ENCODE measurements around the gene PIEZO1. TPM values are rescaled to one million over a fixed set of nuclear protein-coding genes. Genes with fewer than 3 reads are reported as not detected.
A peak's percentile ranks its signal among the peaks of the same experiment; 100 is the strongest.

The PIEZO1 gene
- 67.7 TPM for polyA plus RNA-seq (2012; ENCODE audit: low read depth, missing spikeins)

GRCh38 chr16:88785106-88785924 lies at the start of gene PIEZO1:
TSS of gene PIEZO1 (minus strand) at chr16:88785220. CDS start at chr16:88784964, 256 bp downstream.
- TF ChIP-seq POU2F2 (IDR thresholded peaks at IDR 0.05; ENCODE audit: low read depth, low read length): no peak
- TF ChIP-seq POLR2AphosphoS5 (IDR thresholded peaks at IDR 0.05; ENCODE audit: low read depth, low read length): peak; percentile 72
- TF ChIP-seq SPI1 (IDR thresholded peaks at IDR 0.05; ENCODE audit: low read depth, low read length): no peak
- TF ChIP-seq POLR2A (IDR thresholded peaks at IDR 0.05; ENCODE audit: low read depth, low read length): peak; percentile 87
- no peak for TF ChIP-seq PAX5 (IDR thresholded peaks at IDR 0.05; ENCODE audit: insufficient read depth, low read length, severe bottlenecking)
- TF ChIP-seq TAF1 (IDR thresholded peaks at IDR 0.05; ENCODE audit: low read depth, low read length): no peak
- peak; percentile 57 for FAIRE-seq
- DNase-seq (ENCODE audit: insufficient read length, low spot score): peak; percentile 83

- TF ChIP-seq POLR2AphosphoS5 (IDR thresholded peaks at IDR 0.05; ENCODE audit: low read depth, low read length) (no peak), PAX5 (IDR thresholded peaks at IDR 0.05; ENCODE audit: insufficient read depth, low read length, severe bottlenecking) (no peak), POLR2A (IDR thresholded peaks at IDR 0.05; ENCODE audit: low read depth, low read length) (no peak), SPI1 (IDR thresholded peaks at IDR 0.05; ENCODE audit: low read depth, low read length) (no peak), POU2F2 (IDR thresholded peaks at IDR 0.05; ENCODE audit: low read depth, low read length) (no peak), TAF1 (IDR thresholded peaks at IDR 0.05; ENCODE audit: low read depth, low read length) (no peak)
- FAIRE-seq (no peak), DNase-seq (ENCODE audit: insufficient read length, low spot score) (no peak)
Measured at GRCh38 chr16:88834670-88835069, 49.6 kb upstream of the PIEZO1 start.

- FAIRE-seq: no peak
- DNase-seq (ENCODE audit: insufficient read length, low spot score): no peak
Measured at GRCh38 chr16:88833086-88833485, 48.1 kb upstream of the PIEZO1 start.

GRCh38 chr16:88831838-88832237 lies 46.8 kb upstream of the PIEZO1 start:
- TF ChIP-seq SPI1 (IDR thresholded peaks at IDR 0.05; ENCODE audit: low read depth, low read length): no peak
- no peak for TF ChIP-seq POLR2A (IDR thresholded peaks at IDR 0.05; ENCODE audit: low read depth, low read length)
- TF ChIP-seq PAX5 (IDR thresholded peaks at IDR 0.05; ENCODE audit: insufficient read depth, low read length, severe bottlenecking): no peak
- TF ChIP-seq POLR2AphosphoS5 (IDR thresholded peaks at IDR 0.05; ENCODE audit: low read depth, low read length): no peak
- TF ChIP-seq TAF1 (IDR thresholded peaks at IDR 0.05; ENCODE audit: low read depth, low read length): no peak
- no peak for TF ChIP-seq POU2F2 (IDR thresholded peaks at IDR 0.05; ENCODE audit: low read depth, low read length)
- DNase-seq (ENCODE audit: insufficient read length, low spot score) (no peak), FAIRE-seq (no peak)

More at GRCh38 chr16:88833086-88833485, 48.1 kb upstream of the PIEZO1 start:
- TF ChIP-seq POLR2A (IDR thresholded peaks at IDR 0.05; ENCODE audit: low read depth, low read length) (no peak), SPI1 (IDR thresholded peaks at IDR 0.05; ENCODE audit: low read depth, low read length) (no peak), PAX5 (IDR thresholded peaks at IDR 0.05; ENCODE audit: insufficient read depth, low read length, severe bottlenecking) (no peak), TAF1 (IDR thresholded peaks at IDR 0.05; ENCODE audit: low read depth, low read length) (no peak), POU2F2 (IDR thresholded peaks at IDR 0.05; ENCODE audit: low read depth, low read length) (no peak), POLR2AphosphoS5 (IDR thresholded peaks at IDR 0.05; ENCODE audit: low read depth, low read length) (no peak)

GRCh38 chr16:88830783-88831182 lies 45.8 kb upstream of the PIEZO1 start:
- no peak for DNase-seq (ENCODE audit: insufficient read length, low spot score)
- FAIRE-seq: no peak
- no peak for TF ChIP-seq POU2F2 (IDR thresholded peaks at IDR 0.05; ENCODE audit: low read depth, low read length)
- TF ChIP-seq POLR2A (IDR thresholded peaks at IDR 0.05; ENCODE audit: low read depth, low read length): no peak
- TF ChIP-seq POLR2AphosphoS5 (IDR thresholded peaks at IDR 0.05; ENCODE audit: low read depth, low read length): no peak
- TF ChIP-seq TAF1 (IDR thresholded peaks at IDR 0.05; ENCODE audit: low read depth, low read length): no peak
- TF ChIP-seq SPI1 (IDR thresholded peaks at IDR 0.05; ENCODE audit: low read depth, low read length): no peak
- TF ChIP-seq PAX5 (IDR thresholded peaks at IDR 0.05; ENCODE audit: insufficient read depth, low read length, severe bottlenecking): no peak

GRCh38 chr16:88830258-88830657 lies 45.2 kb upstream of the PIEZO1 start:
- DNase-seq (ENCODE audit: insufficient read length, low spot score) (no peak), FAIRE-seq (no peak)
- TF ChIP-seq SPI1 (IDR thresholded peaks at IDR 0.05; ENCODE audit: low read depth, low read length) (no peak), PAX5 (IDR thresholded peaks at IDR 0.05; ENCODE audit: insufficient read depth, low read length, severe bottlenecking) (no peak), POU2F2 (IDR thresholded peaks at IDR 0.05; ENCODE audit: low read depth, low read length) (no peak), POLR2A (IDR thresholded peaks at IDR 0.05; ENCODE audit: low read depth, low read length) (no peak), TAF1 (IDR thresholded peaks at IDR 0.05; ENCODE audit: low read depth, low read length) (no peak), POLR2AphosphoS5 (IDR thresholded peaks at IDR 0.05; ENCODE audit: low read depth, low read length) (no peak)

GRCh38 chr16:88828711-88829110 lies 43.7 kb upstream of the PIEZO1 start:
- DNase-seq (ENCODE audit: insufficient read length, low spot score): no peak
- FAIRE-seq: no peak
- TF ChIP-seq POLR2AphosphoS5 (IDR thresholded peaks at IDR 0.05; ENCODE audit: low read depth, low read length): no peak
- no peak for TF ChIP-seq TAF1 (IDR thresholded peaks at IDR 0.05; ENCODE audit: low read depth, low read length)
- no peak for TF ChIP-seq POLR2A (IDR thresholded peaks at IDR 0.05; ENCODE audit: low read depth, low read length)
- no peak for TF ChIP-seq POU2F2 (IDR thresholded peaks at IDR 0.05; ENCODE audit: low read depth, low read length)
- no peak for TF ChIP-seq PAX5 (IDR thresholded peaks at IDR 0.05; ENCODE audit: insufficient read depth, low read length, severe bottlenecking)
- no peak for TF ChIP-seq SPI1 (IDR thresholded peaks at IDR 0.05; ENCODE audit: low read depth, low read length)

- FAIRE-seq (no peak), DNase-seq (ENCODE audit: insufficient read length, low spot score) (no peak)
- TF ChIP-seq POU2F2 (IDR thresholded peaks at IDR 0.05; ENCODE audit: low read depth, low read length) (no peak), TAF1 (IDR thresholded peaks at IDR 0.05; ENCODE audit: low read depth, low read length) (no peak), POLR2AphosphoS5 (IDR thresholded peaks at IDR 0.05; ENCODE audit: low read depth, low read length) (no peak), POLR2A (IDR thresholded peaks at IDR 0.05; ENCODE audit: low read depth, low read length) (no peak), SPI1 (IDR thresholded peaks at IDR 0.05; ENCODE audit: low read depth, low read length) (no peak), PAX5 (IDR thresholded peaks at IDR 0.05; ENCODE audit: insufficient read depth, low read length, severe bottlenecking) (no peak)
Measured at GRCh38 chr16:88827727-88828126, 42.7 kb upstream of the PIEZO1 start.

GRCh38 chr16:88826070-88826840 lies 41.2 kb upstream of the PIEZO1 start:
- no peak for FAIRE-seq
- no peak for DNase-seq (ENCODE audit: insufficient read length, low spot score)
- no peak for TF ChIP-seq POLR2AphosphoS5 (IDR thresholded peaks at IDR 0.05; ENCODE audit: low read depth, low read length)
- TF ChIP-seq SPI1 (IDR thresholded peaks at IDR 0.05; ENCODE audit: low read depth, low read length): no peak
- TF ChIP-seq PAX5 (IDR thresholded peaks at IDR 0.05; ENCODE audit: insufficient read depth, low read length, severe bottlenecking): no peak
- no peak for TF ChIP-seq POU2F2 (IDR thresholded peaks at IDR 0.05; ENCODE audit: low read depth, low read length)
- no peak for TF ChIP-seq TAF1 (IDR thresholded peaks at IDR 0.05; ENCODE audit: low read depth, low read length)
- TF ChIP-seq POLR2A (IDR thresholded peaks at IDR 0.05; ENCODE audit: low read depth, low read length): no peak
